ENCODE measurements around the gene REV3L.
A peak's percentile ranks its signal among the peaks of the same experiment; 100 is the strongest.

Gene REV3L

GRCh38 chr6:111492499-111492898 is 9.5 kb upstream of the REV3L start:
- H3K4me2 ChIP-seq (ENCODE audit: low read length), result no peak overlapping the region
- H3K27me3 ChIP-seq (ENCODE audit: control insufficient read depth, insufficient read depth, low read length), result no peaks in the 10 kb centered on the region
- no peaks in the 10 kb centered on the region for H3K9me3 ChIP-seq (replicated peaks; ENCODE audit: low read length)
- peaks cover 4% of the 10 kb centered on the region for H3K4me1 ChIP-seq (ENCODE audit: control insufficient read depth, insufficient read depth, low read length)
- no peak overlapping the region for H3K9ac ChIP-seq (ENCODE audit: low read depth, low read length)
- H3K4me3 ChIP-seq (ENCODE audit: low read length), result no peak overlapping the region
- H3K36me3 ChIP-seq (ENCODE audit: insufficient read depth, low read length), result no peaks in the 10 kb centered on the region

GRCh38 chr6:111490067-111490466 is 7.0 kb upstream of the REV3L start:
- Histone ChIP-seq H3K9me3 (replicated peaks; ENCODE audit: low read length) (no peaks in the 10 kb centered on the region), H3K4me3 (ENCODE audit: low read length) (no peak overlapping the region), H3K36me3 (ENCODE audit: insufficient read depth, low read length) (no peaks in the 10 kb centered on the region), H3K4me2 (ENCODE audit: low read length) (no peak overlapping the region), H3K4me1 (ENCODE audit: control insufficient read depth, insufficient read depth, low read length) (peaks cover 17% of the 10 kb centered on the region), H3K9ac (ENCODE audit: low read depth, low read length) (no peak overlapping the region), H3K27me3 (ENCODE audit: control insufficient read depth, insufficient read depth, low read length) (no peaks in the 10 kb centered on the region)

GRCh38 chr6:111487661-111488060 is 4.6 kb upstream of the REV3L start:
- Histone ChIP-seq H3K9me3 (replicated peaks; ENCODE audit: low read length) (no peaks in the 10 kb centered on the region), H3K4me3 (ENCODE audit: low read length) (no peak overlapping the region), H3K4me1 (ENCODE audit: control insufficient read depth, insufficient read depth, low read length) (peaks cover 27% of the 10 kb centered on the region), H3K27me3 (ENCODE audit: control insufficient read depth, insufficient read depth, low read length) (no peaks in the 10 kb centered on the region), H3K9ac (ENCODE audit: low read depth, low read length) (no peak overlapping the region), H3K36me3 (ENCODE audit: insufficient read depth, low read length) (no peaks in the 10 kb centered on the region), H3K4me2 (ENCODE audit: low read length) (no peak overlapping the region)

- H3K4me1 ChIP-seq (ENCODE audit: control insufficient read depth, insufficient read depth, low read length), result peaks cover 27% of the 10 kb centered on the region
- H3K9me3 ChIP-seq (replicated peaks; ENCODE audit: low read length), result no peaks in the 10 kb centered on the region
- no peaks in the 10 kb centered on the region for H3K36me3 ChIP-seq (ENCODE audit: insufficient read depth, low read length)
- no peak overlapping the region for H3K4me2 ChIP-seq (ENCODE audit: low read length)
- H3K9ac ChIP-seq (ENCODE audit: low read depth, low read length), result no peak overlapping the region
- no peak overlapping the region for H3K4me3 ChIP-seq (ENCODE audit: low read length)
- H3K27me3 ChIP-seq (ENCODE audit: control insufficient read depth, insufficient read depth, low read length), result no peaks in the 10 kb centered on the region
Measured at GRCh38 chr6:111486921-111487320, 3.9 kb upstream of the REV3L start.

- Histone ChIP-seq H3K4me2 (ENCODE audit: low read length) (no peak overlapping the region), H3K9ac (ENCODE audit: low read depth, low read length) (no peak overlapping the region), H3K4me1 (ENCODE audit: control insufficient read depth, insufficient read depth, low read length) (peaks cover 27% of the 10 kb centered on the region), H3K9me3 (replicated peaks; ENCODE audit: low read length) (no peaks in the 10 kb centered on the region), H3K27me3 (ENCODE audit: control insufficient read depth, insufficient read depth, low read length) (no peaks in the 10 kb centered on the region), H3K4me3 (ENCODE audit: low read length) (no peak overlapping the region), H3K36me3 (ENCODE audit: insufficient read depth, low read length) (no peaks in the 10 kb centered on the region)
Measured at GRCh38 chr6:111486475-111486874, 3.5 kb upstream of the REV3L start.

GRCh38 chr6:111485342-111485741 is 2.3 kb upstream of the REV3L start:
- H3K36me3 ChIP-seq (ENCODE audit: insufficient read depth, low read length), result no peaks in the 10 kb centered on the region

GRCh38 chr6:111484633-111484930 is 1.6 kb upstream of the REV3L start:
- Histone ChIP-seq H3K9me3 (replicated peaks; ENCODE audit: low read length) (no peaks in the 10 kb centered on the region), H3K27me3 (ENCODE audit: control insufficient read depth, insufficient read depth, low read length) (no peaks in the 10 kb centered on the region), H3K36me3 (ENCODE audit: insufficient read depth, low read length) (no peaks in the 10 kb centered on the region), H3K4me1 (ENCODE audit: control insufficient read depth, insufficient read depth, low read length) (peaks cover 35% of the 10 kb centered on the region), H3K9ac (ENCODE audit: low read depth, low read length) (peak overlapping the region; percentile 90), H3K4me2 (ENCODE audit: low read length) (peak overlapping the region; percentile 82), H3K4me3 (ENCODE audit: low read length) (peak overlapping the region; percentile 95)

More at GRCh38 chr6:111485342-111485741, 2.3 kb upstream of the REV3L start:
- H3K4me2 ChIP-seq (ENCODE audit: low read length), result peak overlapping the region; percentile 82
- H3K4me3 ChIP-seq (ENCODE audit: low read length), result no peak overlapping the region
- peaks cover 31% of the 10 kb centered on the region for H3K4me1 ChIP-seq (ENCODE audit: control insufficient read depth, insufficient read depth, low read length)
- H3K9me3 ChIP-seq (replicated peaks; ENCODE audit: low read length), result no peaks in the 10 kb centered on the region
- peak overlapping the region; percentile 90 for H3K9ac ChIP-seq (ENCODE audit: low read depth, low read length)
- no peaks in the 10 kb centered on the region for H3K27me3 ChIP-seq (ENCODE audit: control insufficient read depth, insufficient read depth, low read length)

- peak overlapping the region; percentile 82 for H3K4me2 ChIP-seq (ENCODE audit: low read length)
- H3K27me3 ChIP-seq (ENCODE audit: control insufficient read depth, insufficient read depth, low read length), result no peaks in the 10 kb centered on the region
- no peaks in the 10 kb centered on the region for H3K36me3 ChIP-seq (ENCODE audit: insufficient read depth, low read length)
- H3K9me3 ChIP-seq (replicated peaks; ENCODE audit: low read length), result no peaks in the 10 kb centered on the region
- peak overlapping the region; percentile 90 for H3K9ac ChIP-seq (ENCODE audit: low read depth, low read length)
- H3K4me3 ChIP-seq (ENCODE audit: low read length), result peak overlapping the region; percentile 95
- peaks cover 39% of the 10 kb centered on the region for H3K4me1 ChIP-seq (ENCODE audit: control insufficient read depth, insufficient read depth, low read length)
Measured at GRCh38 chr6:111483736-111484632, 966 bp upstream of the REV3L start.

GRCh38 chr6:111482188-111482958 is 645 bp downstream of the REV3L start:
- no peaks in the 10 kb centered on the region for H3K36me3 ChIP-seq (ENCODE audit: insufficient read depth, low read length)
- H3K9me3 ChIP-seq (replicated peaks; ENCODE audit: low read length), result no peaks in the 10 kb centered on the region
- H3K4me1 ChIP-seq (ENCODE audit: control insufficient read depth, insufficient read depth, low read length), result peaks cover 49% of the 10 kb centered on the region
- H3K4me2 ChIP-seq (ENCODE audit: low read length), result peak overlapping the region; percentile 82
- peak overlapping the region; percentile 90 for H3K9ac ChIP-seq (ENCODE audit: low read depth, low read length)
- no peaks in the 10 kb centered on the region for H3K27me3 ChIP-seq (ENCODE audit: control insufficient read depth, insufficient read depth, low read length)
- peak overlapping the region; percentile 95 for H3K4me3 ChIP-seq (ENCODE audit: low read length)

- H3K4me1 ChIP-seq (ENCODE audit: control insufficient read depth, insufficient read depth, low read length), result peaks cover 45% of the 10 kb centered on the region
- H3K4me2 ChIP-seq (ENCODE audit: low read length), result peak overlapping the region; percentile 82
- H3K36me3 ChIP-seq (ENCODE audit: insufficient read depth, low read length), result no peaks in the 10 kb centered on the region
- H3K4me3 ChIP-seq (ENCODE audit: low read length), result peak overlapping the region; percentile 95
- H3K27me3 ChIP-seq (ENCODE audit: control insufficient read depth, insufficient read depth, low read length), result no peaks in the 10 kb centered on the region
- H3K9me3 ChIP-seq (replicated peaks; ENCODE audit: low read length), result no peaks in the 10 kb centered on the region
- peak overlapping the region; percentile 90 for H3K9ac ChIP-seq (ENCODE audit: low read depth, low read length)
Measured at GRCh38 chr6:111481836-111482187, 1.2 kb downstream of the REV3L start.

- H3K9ac ChIP-seq (ENCODE audit: low read depth, low read length), result peak overlapping the region; percentile 90
- H3K4me1 ChIP-seq (ENCODE audit: control insufficient read depth, insufficient read depth, low read length), result peaks cover 45% of the 10 kb centered on the region
Measured at GRCh38 chr6:111480988-111481822, 1.8 kb downstream of the REV3L start.

More at GRCh38 chr6:111480988-111481822, 1.8 kb downstream of the REV3L start:
- H3K4me2 ChIP-seq (ENCODE audit: low read length), result peak overlapping the region; percentile 82
- H3K27me3 ChIP-seq (ENCODE audit: control insufficient read depth, insufficient read depth, low read length), result no peaks in the 10 kb centered on the region
- H3K9me3 ChIP-seq (replicated peaks; ENCODE audit: low read length), result no peaks in the 10 kb centered on the region
- no peaks in the 10 kb centered on the region for H3K36me3 ChIP-seq (ENCODE audit: insufficient read depth, low read length)
- H3K4me3 ChIP-seq (ENCODE audit: low read length), result peak overlapping the region; percentile 95
